ENCODE data around the gene ABHD18.
"Not testable (repeated sequence)": the region's sequence is repeated elsewhere in the genome, so short reads cannot be mapped to it uniquely, and the experiment has no call there.

ABHD18 gene

GRCh38 chr4:127965062-127965802 lies at the start of gene ABHD18, which contains the start of gene MFSD8:
Gene ABHD18, plus strand, starts transcription at chr4:127965406. Its CDS starts 17,550 bp downstream, at chr4:127982956.
Gene MFSD8, minus strand, starts transcription at chr4:127965173. Its CDS starts 40 bp downstream, at chr4:127965133.
- peak; percentile 98 to 99 for DNase-seq

DNA sequence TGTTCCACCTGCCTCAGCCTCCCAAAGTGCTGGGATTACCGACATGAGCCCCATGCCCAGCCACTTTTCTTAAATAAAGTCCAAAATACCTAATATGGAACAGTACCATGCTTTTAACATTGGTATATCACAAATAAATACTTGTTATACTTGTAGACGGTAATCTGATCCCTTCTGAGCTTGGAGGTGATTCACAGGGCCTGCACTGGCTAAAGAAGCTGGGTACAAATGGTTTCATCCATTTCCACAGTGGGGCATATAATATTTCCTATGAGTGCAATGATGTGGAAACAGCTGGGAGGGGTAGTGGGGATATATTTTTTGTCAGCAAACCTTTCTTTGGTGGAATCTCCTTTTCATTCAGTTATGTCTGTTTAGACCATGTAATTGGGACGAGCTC lies 48.7 kb upstream of the ABHD18 start:
- DNase-seq, result no peak

DNA sequence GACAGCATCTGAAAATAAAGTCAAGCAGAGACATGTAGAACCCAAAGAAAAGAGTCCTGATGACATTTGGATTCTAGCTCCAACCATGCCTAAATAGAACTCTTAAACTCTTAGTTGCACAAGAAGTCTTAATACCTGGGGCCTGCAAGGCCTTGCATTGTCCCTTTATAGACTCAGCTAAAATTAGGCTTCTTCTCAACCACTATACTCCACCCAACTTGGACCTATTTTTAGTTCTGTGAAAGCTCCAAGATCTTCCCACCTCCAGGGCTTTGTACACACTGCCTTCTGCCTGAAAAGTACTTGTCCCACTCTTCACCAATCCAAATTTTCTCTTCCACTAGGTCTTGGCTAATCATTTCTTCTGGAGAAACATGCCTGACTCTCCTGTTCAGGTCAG lies 48.1 kb upstream of the ABHD18 start:
- no peak for DNase-seq

DNA sequence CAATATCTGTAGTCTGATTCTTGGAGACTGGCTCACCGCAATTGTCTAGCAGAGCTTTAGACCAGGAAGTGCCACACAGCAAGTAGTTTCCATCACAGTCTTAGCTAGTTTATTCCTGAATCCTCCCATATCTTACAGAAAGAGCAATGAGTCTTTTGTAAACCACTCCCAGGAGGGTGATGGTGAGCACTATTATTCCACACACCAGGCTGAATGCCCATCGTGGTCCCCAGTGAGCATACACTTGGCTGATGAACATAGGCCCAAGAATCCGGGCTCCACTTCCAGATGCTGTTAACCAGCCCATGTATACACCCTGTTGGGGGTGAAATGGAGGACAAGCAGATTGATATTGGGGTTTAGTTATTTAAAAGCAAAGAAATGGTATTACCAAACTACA lies 44.7 kb upstream of the ABHD18 start:
- no peak for DNase-seq

DNA sequence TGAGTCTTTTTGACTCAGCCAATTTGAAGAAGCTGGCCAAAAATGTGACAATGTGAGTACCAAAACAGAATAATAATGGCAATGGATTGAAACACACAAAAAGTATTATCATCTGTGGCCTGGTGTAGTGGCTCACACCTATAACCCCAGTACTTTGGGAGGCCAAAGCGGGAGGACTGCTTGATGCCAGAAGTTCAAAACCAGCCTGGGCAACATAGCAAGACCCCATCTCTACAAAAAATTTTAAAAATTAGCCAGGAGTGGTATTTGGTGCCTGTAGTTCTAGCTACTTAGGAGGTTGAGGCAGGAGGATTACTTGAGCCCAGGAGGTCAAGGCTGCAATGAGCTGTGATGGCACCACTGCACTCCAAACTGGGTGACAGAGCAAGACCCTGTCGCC lies 43.0 kb upstream of the ABHD18 start:
- DNase-seq, result no peak

DNA sequence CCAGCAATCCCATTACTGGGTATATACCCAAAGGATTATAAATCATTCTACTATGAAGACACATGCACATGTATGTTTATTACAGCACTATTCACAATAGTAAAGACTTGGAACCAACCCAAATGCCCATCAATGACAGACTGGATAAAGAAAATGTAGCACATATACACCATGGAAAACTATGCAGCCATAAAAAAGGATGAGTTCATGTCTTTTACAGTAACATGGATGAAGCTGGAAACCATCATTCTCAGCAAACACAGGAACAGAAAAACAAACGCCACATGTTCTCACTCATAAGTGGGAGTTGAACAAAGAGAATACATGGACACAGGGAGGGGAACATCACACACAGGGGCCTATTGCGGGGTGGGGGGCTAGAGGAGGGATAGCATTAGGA lies 39.5 kb upstream of the ABHD18 start:
- not testable (repeated sequence) for DNase-seq

DNA sequence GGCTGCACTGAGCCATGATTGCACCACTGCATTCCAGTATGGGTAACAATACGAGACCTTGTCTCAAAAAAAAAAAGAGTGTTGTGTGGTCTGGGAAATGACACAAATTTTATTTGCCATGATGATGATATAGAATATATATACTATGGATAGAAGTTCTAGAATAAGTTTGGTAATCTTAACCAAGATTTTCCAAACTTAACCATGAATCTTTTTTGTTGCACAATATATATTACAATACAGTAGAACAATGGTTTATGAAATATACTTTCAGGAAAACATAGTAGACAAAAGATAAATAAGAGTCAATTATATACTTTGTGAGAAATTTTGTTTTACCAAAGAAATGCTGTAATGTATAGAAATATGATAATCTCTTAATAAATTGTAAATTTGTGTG lies 35.0 kb upstream of the ABHD18 start:
- no peak for DNase-seq

GRCh38 chr4:127931836-127932235 lies 33.4 kb upstream of the ABHD18 start:
- not testable (repeated sequence) for DNase-seq

GRCh38 chr4:127936974-127937373 lies 28.2 kb upstream of the ABHD18 start:
- DNase-seq, result no peak

DNA sequence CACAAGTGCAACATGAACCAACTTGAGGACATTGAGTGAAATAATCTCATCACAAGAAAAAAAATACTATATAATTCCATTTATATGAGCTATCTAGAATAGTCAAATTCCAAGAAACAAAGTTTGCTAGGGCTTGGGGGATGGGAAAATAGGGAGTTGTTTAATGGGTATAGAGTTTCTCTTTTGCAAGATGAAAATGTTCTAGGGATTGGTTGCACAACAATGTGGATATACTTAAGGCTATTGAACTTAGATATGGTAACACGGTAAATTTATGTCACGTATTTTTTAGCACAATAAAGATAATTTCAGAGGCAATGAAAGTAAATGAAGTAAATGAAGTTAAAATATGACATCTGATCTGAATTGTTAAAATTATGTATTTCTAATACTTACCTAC lies 8.1 kb upstream of the ABHD18 start:
- DNase-seq, result no peak

GRCh38 chr4:127959794-127960193 lies 5.4 kb upstream of the ABHD18 start:
- no peak for DNase-seq

DNA sequence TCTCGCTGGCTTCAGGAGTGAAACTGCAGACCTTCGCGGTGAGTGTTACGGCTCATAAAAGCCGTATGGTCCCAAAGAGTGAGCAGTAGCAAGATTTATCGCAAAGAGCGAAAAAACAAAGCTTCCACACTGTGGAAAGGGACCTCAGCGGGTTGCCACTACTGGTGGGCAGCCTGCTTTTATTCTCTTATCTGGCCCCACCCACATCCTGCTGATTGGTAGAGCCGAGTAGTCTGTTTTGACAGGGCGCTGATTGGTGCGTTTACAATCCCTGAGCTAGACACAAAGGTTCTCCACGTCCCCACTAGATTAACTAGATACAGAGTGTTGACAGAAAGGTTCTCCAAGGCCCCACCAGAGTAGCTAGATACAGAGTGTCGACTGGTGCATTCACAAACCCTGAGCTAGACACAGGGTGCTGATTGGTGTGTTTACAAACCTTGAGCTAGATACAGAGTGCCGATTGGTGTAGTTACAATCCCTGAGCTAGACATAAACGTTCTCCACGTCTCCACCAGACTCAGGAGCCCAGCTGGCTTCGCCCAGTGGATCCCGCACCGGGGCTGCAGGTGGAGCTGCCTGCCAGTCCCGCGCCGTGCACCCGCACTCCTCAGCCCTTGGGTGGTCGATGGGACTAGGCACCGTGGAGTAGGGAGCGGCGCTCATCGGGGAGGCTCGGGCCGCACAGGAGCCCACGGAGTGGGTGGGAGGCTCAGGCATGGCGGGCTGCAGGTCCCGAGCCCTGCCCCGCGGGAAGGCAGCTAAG lies 1.4 kb upstream of the ABHD18 start:
- DNase-seq, result not testable (repeated sequence)

GRCh38 chr4:127964426-127965061 lies 662 bp upstream of the ABHD18 start:
- DNase-seq, result not testable (repeated sequence)

GRCh38 chr4:127965803-127966175 lies 583 bp downstream of the ABHD18 start:
- peak; percentile 65 to 67 for DNase-seq

- no peak for DNase-seq
Observed at GRCh38 chr4:127967141-127967775, 2.1 kb downstream of the ABHD18 start.

GRCh38 chr4:127968586-127968985 lies 3.4 kb downstream of the ABHD18 start:
- no peak for DNase-seq

GRCh38 chr4:127970925-127971324 lies 5.7 kb downstream of the ABHD18 start:
- not testable (repeated sequence) for DNase-seq

- DNase-seq, result no peak
Observed at GRCh38 chr4:127975121-127975770, 10.0 kb downstream of the ABHD18 start.

- no peak for DNase-seq
Observed at GRCh38 chr4:127978930-127979329, 13.7 kb downstream of the ABHD18 start.

GRCh38 chr4:127982445-127982844 lies 17.2 kb downstream of the ABHD18 start:
- no peak for DNase-seq

DNA sequence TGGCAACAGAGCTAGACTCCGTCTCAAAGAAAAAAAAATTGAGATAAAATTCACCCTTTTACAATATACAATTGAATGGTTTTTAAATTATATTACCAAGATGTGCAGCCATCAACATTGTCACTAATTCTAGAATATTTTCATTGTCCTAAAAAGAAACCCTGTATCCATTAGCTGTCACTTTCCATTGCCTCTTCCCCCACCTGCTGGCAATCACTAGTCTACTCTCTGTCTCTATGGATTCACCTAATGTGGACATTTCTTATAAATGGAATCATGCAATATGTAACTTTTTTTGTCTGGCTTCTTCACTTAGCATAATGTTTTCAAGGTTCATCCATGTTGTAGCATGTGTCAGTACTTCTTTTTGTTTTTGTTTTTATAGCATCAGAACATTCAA lies 20.8 kb downstream of the ABHD18 start:
- no peak for DNase-seq

GRCh38 chr4:127988638-127989037 lies 23.4 kb downstream of the ABHD18 start:
- no peak for DNase-seq

GRCh38 chr4:127993151-127993550 lies 27.9 kb downstream of the ABHD18 start:
- no peak for DNase-seq
